Activated naive CD4-positive, alpha-beta T cell (primary cell): ENCODE data around the gene EID2.

Experiments used
- DNase-seq, 4 experiments: peaks; one replicate each; lab custom pipeline; 2025; lab: John Stamatoyannopoulos, UW

Gene EID2

GRCh38 chr19:39533791-39534190 is 6.2 kb downstream of the EID2 start:
- DNase-seq, result no peak

- DNase-seq, result no peak
These were observed 6.9 kb downstream of the EID2 start for GRCh38 chr19:39533003-39533512.

GRCh38 chr19:39532233-39533002 is 7.5 kb downstream of the EID2 start, which contains the start of gene EID2B:
Gene EID2B, minus strand, starts transcription at chr19:39532852. Its CDS starts 50 bp downstream, at chr19:39532802.
- peak; percentile 81 to 89 (median 86) for DNase-seq

- DNase-seq, result no peak
These were observed 8.1 kb downstream of the EID2 start for GRCh38 chr19:39531834-39532232.

- no peak for DNase-seq
These were observed 14.8 kb downstream of the EID2 start for GRCh38 chr19:39525205-39525604.

- DNase-seq, result no peak
These were observed 15.5 kb downstream of the EID2 start for GRCh38 chr19:39524495-39524894.

- no peak for DNase-seq
These were observed 19.1 kb downstream of the EID2 start for GRCh38 chr19:39520541-39521484.

- no peak for DNase-seq
These were observed 21.0 kb downstream of the EID2 start for GRCh38 chr19:39518975-39519374.

- DNase-seq, result no peak
These were observed 21.5 kb downstream of the EID2 start for GRCh38 chr19:39518458-39518857.

GRCh38 chr19:39517432-39517831 is 22.5 kb downstream of the EID2 start:
- DNase-seq, result no peak

- DNase-seq, result no peak
These were observed 23.7 kb downstream of the EID2 start for GRCh38 chr19:39516270-39516669.

GRCh38 chr19:39515551-39516191 is 24.3 kb downstream of the EID2 start:
- peak in 1 of 4 experiments; percentile 9 for DNase-seq

GRCh38 chr19:39514840-39515550 is 25.0 kb downstream of the EID2 start, which contains the start of gene SELENOV:
Gene SELENOV, plus strand, starts transcription at chr19:39515139. Its CDS starts 74 bp downstream, at chr19:39515213.
- peak in 1 of 4 experiments; percentile 21 for DNase-seq

- no peak for DNase-seq
These were observed 27.0 kb downstream of the EID2 start for GRCh38 chr19:39512988-39513387.

- DNase-seq, result no peak
These were observed 30.7 kb downstream of the EID2 start for GRCh38 chr19:39509233-39509632.

- no peak for DNase-seq
These were observed 31.3 kb downstream of the EID2 start for GRCh38 chr19:39508629-39509028.

GRCh38 chr19:39507715-39508364 is 32.1 kb downstream of the EID2 start:
- DNase-seq, result no peak

GRCh38 chr19:39506944-39507714 is 32.8 kb downstream of the EID2 start:
- DNase-seq, result peak in 1 of 4 experiments; percentile 26

- DNase-seq, result no peak
These were observed 33.4 kb downstream of the EID2 start for GRCh38 chr19:39506598-39506943.
